ENCODE results near the gene SLC8A1. TPM values are rescaled to one million over a fixed set of nuclear protein-coding genes. Genes with fewer than 3 reads are reported as not detected.
A peak's percentile ranks its signal among the peaks of the same experiment; 100 is the strongest.

The SLC8A1 gene
- total RNA-seq (2014; rRNA removed; shearing (Covaris generic)) = 4.5 and 5.4 TPM in 2 replicates
- polyA plus RNA-seq (2014; cell fraction: nucleus; rRNA removed) = 0.55 and 0.58 TPM in 2 replicates

- DNase-seq (ENCODE audit: extremely low read depth, low read depth) = no peak
Observed at GRCh38 chr2:40451918-40452605, at the start of gene SLC8A1. Gene SLC8A1, minus strand, starts transcription at chr2:40452090.

GRCh38 chr2:40499437-40499836 is 47.5 kb upstream of the SLC8A1 start:
- no peak for DNase-seq (ENCODE audit: extremely low read depth, low read depth)

DNA sequence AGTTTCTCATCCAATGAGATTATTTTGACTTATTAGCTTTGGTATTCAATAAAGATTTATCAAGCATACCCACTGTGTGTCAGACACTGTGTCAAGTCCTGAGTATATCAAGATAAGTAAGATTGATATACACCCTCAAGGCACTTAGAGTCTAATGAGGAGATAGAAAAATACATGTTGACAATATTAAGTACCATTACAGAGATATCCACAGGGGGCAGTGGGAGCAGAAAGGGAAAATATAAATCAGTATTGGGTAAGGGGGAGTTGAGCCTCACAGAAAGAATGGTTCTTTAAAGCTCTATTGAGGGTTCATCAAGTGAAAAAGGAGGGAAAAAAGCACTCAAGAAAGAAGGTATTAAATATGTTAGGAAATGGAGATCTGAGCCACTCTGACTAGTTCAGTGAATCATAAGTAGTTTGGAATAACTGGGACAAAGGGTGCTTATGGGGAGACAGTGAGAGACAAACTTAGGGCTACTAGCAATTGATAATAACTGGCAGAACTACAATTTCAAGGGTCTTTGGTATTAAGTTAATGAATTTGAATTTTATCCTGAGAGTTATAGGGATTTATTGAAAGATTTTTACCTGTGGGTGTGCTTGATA is 45.5 kb upstream of the SLC8A1 start:
- DNase-seq (ENCODE audit: extremely low read depth, low read depth) = no peak

DNA sequence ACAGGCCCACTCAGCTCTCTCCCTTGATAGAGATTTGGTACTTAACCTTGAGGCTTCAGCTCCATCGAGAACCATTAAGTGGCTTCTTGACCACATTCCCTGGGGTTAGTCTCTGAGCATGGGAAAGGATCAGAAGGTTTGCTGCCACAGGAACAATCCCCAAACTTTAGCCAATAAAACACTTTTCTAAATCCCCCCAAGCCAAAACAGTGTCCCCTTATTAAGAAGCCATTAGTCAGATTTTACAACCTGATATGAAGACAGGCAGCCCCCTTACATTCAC is 37.7 kb upstream of the SLC8A1 start:
- DNase-seq (ENCODE audit: extremely low read depth, low read depth) = no peak

GRCh38 chr2:40488927-40489677 is 37.2 kb upstream of the SLC8A1 start:
- DNase-seq (ENCODE audit: extremely low read depth, low read depth) = peak; percentile 45

DNA sequence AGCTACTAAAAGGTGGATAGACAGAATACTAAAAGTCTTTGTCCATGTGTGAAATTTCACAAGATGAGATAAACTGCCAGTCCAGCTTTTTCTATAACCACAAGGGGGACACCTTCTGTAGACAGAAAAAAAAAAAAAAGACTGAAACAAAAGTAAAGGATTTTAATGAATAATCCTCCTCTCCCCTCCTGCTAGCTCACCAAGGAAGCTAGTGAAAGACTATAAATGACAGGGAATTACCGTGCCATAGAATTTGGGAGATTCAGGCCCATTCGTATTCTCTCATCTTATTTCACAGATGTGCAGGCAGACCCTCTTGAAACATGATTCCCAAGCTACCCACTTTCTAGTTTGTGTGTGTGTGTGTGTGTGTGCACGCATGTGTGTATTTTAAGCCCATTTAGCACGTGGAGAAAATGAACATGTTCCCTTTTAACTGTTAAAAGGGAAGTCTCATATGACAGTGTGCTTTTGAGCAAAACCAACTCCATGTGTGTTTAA is 36.3 kb upstream of the SLC8A1 start:
- DNase-seq (ENCODE audit: extremely low read depth, low read depth) = peak; percentile 61

- DNase-seq (ENCODE audit: extremely low read depth, low read depth) = no peak
Observed at GRCh38 chr2:40487602-40488001, 35.7 kb upstream of the SLC8A1 start.

DNA sequence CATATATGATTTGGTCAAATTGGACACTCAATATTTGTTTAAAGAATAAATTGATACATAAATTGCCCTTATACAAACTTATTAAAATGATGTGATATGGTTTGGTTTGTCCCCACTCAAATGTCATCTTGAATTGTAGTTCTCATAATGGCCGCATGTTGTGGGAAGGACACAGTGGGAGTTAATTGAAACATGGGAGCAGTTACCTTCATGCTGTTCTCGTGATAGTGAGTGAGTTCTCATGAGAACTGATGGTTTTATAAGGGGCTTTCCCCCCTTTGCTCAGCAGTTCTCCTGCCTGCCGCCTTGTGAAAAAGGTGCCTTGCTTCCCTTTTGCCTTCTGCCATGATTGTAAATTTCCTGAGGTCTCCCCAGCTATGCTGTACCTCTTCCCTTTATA is 34.0 kb upstream of the SLC8A1 start:
- DNase-seq (ENCODE audit: extremely low read depth, low read depth) = no peak

DNA sequence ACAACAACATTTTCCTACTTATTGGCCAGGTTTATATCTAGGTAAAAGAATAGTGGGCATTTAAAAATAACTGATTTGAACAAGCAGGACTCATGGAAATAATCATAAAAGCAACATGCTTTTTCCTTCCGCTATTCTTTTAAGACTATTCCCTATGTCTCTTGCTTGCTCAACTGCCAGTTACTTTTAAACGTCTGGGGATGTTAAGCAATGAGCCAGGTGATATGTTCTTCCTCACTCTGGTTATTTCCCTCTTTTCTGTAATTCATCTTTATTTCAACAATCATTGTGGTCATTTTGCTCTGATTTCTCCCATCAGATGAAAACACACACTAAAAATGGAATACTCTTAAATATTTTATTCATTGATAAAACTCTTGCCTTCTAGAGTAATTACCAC is 33.4 kb upstream of the SLC8A1 start:
- no peak for DNase-seq (ENCODE audit: extremely low read depth, low read depth)

GRCh38 chr2:40483549-40484243 is 31.8 kb upstream of the SLC8A1 start:
- no peak for DNase-seq (ENCODE audit: extremely low read depth, low read depth)

DNA sequence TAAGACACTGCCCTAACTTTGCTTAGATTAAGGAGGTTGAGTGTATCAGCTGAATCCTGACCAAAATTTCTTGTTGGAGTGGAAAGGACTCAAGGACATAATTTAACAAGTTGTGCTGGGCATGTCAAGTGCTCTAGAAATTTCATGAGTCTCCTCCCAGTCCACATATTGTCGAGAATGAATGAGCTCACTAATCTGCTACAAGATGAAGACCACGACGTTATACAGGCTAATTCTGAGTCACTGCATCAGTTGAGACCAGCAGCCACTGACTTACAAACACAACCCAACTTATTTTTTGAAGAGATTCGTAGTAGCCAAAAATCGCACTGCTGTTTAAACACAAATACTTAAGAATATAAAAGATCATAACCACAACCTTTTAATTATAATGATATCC is 28.7 kb upstream of the SLC8A1 start:
- DNase-seq (ENCODE audit: extremely low read depth, low read depth) = no peak

DNA sequence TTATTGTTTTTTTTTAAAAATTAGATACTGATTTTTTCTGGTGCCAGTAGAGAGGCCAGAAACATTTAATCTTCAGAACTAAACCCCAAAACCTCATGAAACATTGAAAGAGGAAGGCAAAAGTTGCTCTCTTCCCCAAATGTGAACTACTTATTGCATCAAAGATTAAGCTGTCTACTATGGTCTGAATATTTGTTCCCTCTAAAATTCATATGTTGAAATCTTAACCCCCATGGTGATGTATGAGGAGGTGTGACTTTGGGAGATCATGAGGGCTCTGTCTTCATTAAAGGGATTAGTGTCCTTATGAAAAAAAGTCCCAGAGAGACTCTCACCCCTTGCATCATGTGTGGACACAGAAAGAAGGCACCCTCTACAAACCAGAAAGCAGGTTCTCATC is 28.2 kb upstream of the SLC8A1 start:
- DNase-seq (ENCODE audit: extremely low read depth, low read depth) = no peak

DNA sequence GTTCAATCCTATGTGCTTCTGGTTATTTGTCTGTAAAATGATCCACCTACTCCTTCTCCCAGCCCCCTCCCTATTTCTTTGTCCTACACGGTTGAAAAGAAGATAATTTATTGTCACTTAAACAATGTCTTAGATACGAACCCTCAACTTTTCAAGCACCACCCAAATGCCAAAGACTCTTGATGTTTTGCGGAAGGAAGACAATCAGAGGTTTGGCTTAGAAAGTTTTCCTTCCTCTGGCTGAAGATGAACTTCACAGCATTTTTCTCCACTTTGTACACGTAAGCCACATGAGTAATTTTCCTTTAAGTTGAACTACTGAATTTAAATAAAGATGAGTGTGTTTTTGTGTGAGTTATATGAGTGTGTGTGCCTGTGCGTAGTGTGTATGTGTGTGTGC is 25.5 kb upstream of the SLC8A1 start:
- no peak for DNase-seq (ENCODE audit: extremely low read depth, low read depth)

GRCh38 chr2:40476436-40476835 is 24.5 kb upstream of the SLC8A1 start:
- DNase-seq (ENCODE audit: extremely low read depth, low read depth) = no peak

GRCh38 chr2:40474306-40474705 is 22.4 kb upstream of the SLC8A1 start:
- DNase-seq (ENCODE audit: extremely low read depth, low read depth) = no peak

DNA sequence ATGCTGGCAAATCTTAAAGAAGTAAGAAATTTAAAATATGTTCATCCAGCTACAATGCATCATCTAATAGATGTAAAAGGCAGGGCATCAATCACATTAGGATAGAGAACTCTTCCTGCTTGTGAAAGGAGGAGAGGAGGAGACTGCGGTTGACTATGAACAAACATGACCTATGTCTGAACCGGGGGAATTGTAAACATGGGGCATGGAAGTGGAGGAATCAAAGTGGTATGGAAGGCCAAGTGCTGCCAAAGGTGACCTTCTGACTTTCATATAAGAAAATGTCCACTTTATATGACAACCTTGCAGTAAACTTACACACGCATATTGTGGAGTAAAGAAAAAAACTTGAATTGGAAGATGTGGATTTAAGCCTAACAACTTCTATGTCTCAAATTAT is 20.0 kb upstream of the SLC8A1 start:
- DNase-seq (ENCODE audit: extremely low read depth, low read depth) = no peak

DNA sequence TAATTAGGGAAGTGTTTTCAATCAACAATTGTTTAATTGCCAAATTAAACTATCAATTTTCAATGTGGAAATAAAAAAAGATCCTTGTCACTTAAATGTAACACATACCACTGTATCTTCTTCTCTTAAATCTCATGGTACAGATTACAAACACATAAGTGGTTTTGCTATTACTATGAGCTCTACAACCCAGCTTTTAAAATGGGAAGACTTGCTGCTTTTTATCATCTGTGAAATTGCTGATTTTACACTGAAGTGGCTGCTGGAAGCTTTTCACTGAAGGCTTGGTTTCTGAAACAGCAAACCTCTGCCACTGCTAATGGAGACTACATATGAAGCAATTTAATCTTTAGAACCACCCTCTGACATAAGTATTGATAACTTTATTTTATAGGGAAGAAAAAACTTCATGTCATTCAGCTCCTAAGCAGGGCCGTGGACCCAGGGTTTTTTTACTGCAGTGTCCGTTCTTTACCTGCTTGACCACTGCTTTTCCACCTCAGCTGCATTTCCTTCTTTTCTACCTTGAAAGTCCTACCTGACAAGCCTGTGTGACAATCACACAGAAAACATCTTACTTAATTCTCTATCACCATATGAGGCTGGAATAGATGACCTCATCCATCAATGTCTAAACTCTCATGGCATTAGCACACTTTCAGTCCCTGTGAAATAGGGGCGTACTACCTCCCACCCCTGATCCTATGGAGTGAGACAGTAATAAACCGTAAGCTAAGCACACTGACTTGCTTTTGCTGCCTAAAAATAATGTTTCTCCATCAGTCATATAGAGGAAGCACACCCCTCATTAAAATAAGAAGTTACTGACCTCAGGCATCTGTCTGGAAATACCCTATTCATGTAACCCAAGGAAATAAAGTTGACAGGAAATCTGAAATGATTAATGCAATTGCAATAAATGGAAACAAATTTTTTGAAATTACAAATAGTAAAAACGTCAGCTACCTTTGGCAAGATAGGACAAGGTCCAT is 19.2 kb upstream of the SLC8A1 start:
- no peak for DNase-seq (ENCODE audit: extremely low read depth, low read depth)

DNA sequence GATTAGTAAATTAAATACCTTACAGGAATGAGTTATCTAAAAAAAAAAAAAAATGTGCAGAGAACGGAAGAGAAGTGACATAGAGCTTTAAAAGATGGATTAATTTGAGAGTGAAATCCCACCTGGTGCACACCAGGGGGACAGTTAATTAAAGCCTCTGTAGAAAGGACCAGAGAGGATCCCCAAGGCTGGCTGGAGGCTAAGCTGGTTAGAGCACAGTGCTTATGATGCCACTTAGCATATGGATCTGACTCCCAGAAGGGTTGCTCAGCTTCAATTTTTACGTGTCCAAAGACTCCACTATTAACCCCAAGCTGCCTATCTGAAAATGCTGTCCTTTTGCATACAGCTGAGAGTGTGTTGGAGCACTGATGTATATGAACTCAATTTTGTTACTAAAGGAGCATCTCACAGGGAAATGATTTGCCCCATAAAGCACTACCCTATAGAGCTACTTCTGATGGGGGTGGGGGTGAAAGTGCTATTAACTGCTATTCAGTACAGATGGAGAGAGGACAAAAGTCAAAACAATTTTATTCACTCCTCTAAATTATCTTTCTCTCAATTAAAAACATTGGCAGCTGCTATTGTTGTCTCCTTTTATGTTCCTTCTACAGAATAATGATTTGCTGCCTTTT is 15.2 kb upstream of the SLC8A1 start:
- DNase-seq (ENCODE audit: extremely low read depth, low read depth) = no peak

DNA sequence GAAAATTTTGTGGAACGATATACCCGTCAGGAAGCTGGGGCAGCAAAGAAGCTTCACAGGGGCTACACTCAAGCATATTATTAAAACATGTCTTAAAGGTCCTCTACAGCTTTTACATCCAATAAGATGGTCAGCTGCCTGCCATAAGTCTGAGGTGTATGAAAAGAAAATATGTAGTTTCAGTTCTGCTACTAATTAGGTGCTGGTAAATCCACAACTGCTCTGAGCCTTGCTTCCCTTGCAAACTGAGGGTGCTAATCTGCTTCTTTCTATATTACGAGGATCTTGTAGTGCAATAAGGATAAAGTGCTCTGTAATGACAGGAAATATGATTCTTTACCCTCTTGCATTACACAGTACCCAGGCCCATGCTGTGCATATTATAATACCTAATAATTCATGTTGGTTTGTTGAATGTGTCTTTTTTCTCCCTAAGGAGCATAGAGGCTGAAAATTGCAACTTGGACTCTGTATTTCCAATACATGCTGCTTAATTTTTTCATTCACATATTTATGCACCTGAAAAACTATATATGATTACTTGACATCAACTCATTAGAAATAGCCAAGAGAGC is 14.5 kb upstream of the SLC8A1 start:
- no peak for DNase-seq (ENCODE audit: extremely low read depth, low read depth)

Measured in NCI-H460 (cell line).